ENCODE results near the gene NPHS1.

Gene NPHS1, protein sequence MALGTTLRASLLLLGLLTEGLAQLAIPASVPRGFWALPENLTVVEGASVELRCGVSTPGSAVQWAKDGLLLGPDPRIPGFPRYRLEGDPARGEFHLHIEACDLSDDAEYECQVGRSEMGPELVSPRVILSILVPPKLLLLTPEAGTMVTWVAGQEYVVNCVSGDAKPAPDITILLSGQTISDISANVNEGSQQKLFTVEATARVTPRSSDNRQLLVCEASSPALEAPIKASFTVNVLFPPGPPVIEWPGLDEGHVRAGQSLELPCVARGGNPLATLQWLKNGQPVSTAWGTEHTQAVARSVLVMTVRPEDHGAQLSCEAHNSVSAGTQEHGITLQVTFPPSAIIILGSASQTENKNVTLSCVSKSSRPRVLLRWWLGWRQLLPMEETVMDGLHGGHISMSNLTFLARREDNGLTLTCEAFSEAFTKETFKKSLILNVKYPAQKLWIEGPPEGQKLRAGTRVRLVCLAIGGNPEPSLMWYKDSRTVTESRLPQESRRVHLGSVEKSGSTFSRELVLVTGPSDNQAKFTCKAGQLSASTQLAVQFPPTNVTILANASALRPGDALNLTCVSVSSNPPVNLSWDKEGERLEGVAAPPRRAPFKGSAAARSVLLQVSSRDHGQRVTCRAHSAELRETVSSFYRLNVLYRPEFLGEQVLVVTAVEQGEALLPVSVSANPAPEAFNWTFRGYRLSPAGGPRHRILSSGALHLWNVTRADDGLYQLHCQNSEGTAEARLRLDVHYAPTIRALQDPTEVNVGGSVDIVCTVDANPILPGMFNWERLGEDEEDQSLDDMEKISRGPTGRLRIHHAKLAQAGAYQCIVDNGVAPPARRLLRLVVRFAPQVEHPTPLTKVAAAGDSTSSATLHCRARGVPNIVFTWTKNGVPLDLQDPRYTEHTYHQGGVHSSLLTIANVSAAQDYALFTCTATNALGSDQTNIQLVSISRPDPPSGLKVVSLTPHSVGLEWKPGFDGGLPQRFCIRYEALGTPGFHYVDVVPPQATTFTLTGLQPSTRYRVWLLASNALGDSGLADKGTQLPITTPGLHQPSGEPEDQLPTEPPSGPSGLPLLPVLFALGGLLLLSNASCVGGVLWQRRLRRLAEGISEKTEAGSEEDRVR (N-terminal part only)

DNA sequence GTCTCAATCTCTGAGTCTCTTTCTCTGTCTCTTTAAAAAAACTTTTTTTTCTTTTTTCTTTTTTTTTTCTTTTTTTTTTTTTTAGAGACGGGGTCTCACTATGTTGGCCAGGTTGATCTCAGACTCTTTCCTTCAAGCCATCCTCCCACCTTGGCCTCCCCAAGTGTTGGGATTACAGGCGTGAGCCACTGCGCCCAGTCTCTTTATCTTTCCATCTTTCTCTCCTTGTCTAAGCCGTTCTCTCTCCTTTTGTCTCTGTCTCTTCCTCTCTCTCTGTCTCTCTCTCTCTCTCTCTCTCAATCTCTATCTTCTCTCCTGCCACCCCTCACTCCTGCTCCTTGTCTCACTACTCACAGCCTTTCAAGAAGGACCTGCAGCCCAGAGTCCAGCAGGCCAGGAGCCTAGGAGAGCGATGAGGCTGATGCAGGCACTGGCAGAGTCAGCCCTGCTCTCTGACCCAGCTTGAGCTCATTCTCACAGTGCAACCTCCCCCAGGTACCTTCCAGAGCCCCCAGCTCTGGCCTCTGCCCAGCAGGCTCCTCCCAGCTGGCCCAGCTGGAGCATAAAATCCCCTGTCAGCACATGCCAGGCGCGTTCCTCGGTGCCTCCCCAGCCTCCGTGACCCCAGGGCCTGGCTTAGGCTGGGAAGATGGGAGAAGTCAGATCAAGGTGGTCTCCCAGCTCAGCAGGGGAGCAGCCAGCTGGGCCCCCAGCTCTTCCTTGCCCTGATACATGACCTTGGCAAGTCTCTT, at the start of gene NPHS1:
NPHS1 (minus strand) TSS at position 476 of the 752 bp plus-strand sequence. CDS start 667 bp downstream, outside the sequence.
- H3K4me3 ChIP-seq (ENCODE audit: low read depth, low read length), result no peak within 1 kb of the TSS
- in situ Hi-C loops (cut with HindIII; ENCODE audit: low sequenced_read_pairs), result loop anchor here (5.0 kb wide), 1 partner anchor 50 kb away; the partner anchor contains the start of genes HCST and NFKBID
- no peak for DNase-seq (ENCODE audit: low read depth)
- TF ChIP-seq CTCF (IDR thresholded peaks at IDR 0.05; ENCODE audit: low read depth, low read length, missing control alignments), result no peak

- DNase-seq (ENCODE audit: low read depth), result no peak
- TF ChIP-seq CTCF (IDR thresholded peaks at IDR 0.05; ENCODE audit: low read depth, low read length, missing control alignments), result no peak
- in situ Hi-C loops (cut with HindIII; ENCODE audit: low sequenced_read_pairs), result loop anchor here (5.0 kb wide), 1 partner anchor 49 kb away; the partner anchor contains the start of gene NPHS1
- peak overlapping the region; percentile 72 for H3K4me3 ChIP-seq (ENCODE audit: low read depth, low read length)
Observed at GRCh38 chr19:35901055-35901644, 48.8 kb upstream of the NPHS1 start.

DNA sequence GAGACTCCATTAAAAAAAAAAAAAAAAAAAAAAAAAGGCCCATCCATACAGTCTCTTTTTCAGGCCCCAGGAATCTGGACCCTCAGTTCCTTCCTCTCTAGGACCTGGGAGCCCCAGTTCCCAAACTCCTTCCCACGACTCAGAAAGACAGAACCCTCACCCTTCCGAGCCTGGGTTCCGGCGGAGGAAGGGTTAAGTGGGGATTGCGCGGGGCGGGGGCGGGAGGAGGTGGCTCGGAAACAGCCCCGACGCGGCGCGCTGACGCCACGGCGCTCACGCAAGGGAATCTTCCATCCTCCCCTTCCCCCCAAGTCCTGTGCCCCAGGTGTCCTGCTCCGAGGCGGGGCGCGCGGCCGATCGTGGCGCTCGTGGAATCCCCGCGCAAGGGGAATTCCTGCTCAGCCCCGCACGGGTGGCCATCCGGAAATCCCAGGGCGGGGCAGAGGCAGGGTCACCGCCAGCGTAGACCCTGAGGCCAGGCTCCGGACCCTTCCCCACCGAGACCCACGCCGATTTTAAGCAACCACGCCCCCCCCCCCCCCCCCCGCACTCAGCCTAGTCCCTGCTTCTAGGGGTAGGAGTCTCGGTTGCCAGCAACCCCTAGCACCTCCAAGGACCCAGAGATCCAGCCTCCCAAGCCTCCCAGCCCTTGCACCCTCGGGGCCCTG, 47.4 kb upstream of the NPHS1 start:
- in situ Hi-C loops (cut with HindIII; ENCODE audit: low sequenced_read_pairs), result loop anchor here (5.0 kb wide), 1 partner anchor 47 kb away; the partner anchor contains the start of gene NPHS1
- DNase-seq (ENCODE audit: low read depth), result peak; percentile 33
- TF ChIP-seq CTCF (IDR thresholded peaks at IDR 0.05; ENCODE audit: low read depth, low read length, missing control alignments), result no peak
- peak overlapping the region; percentile 72 for H3K4me3 ChIP-seq (ENCODE audit: low read depth, low read length)

GRCh38 chr19:35898499-35898809, 46.1 kb upstream of the NPHS1 start:
- TF ChIP-seq CTCF (IDR thresholded peaks at IDR 0.05; ENCODE audit: low read depth, low read length, missing control alignments), result no peak
- in situ Hi-C loops (cut with HindIII; ENCODE audit: low sequenced_read_pairs), result no loop called here
- H3K4me3 ChIP-seq (ENCODE audit: low read depth, low read length), result peak overlapping the region; percentile 72
- DNase-seq (ENCODE audit: low read depth), result no peak

- TF ChIP-seq CTCF (IDR thresholded peaks at IDR 0.05; ENCODE audit: low read depth, low read length, missing control alignments), result no peak
- in situ Hi-C loops (cut with HindIII; ENCODE audit: low sequenced_read_pairs), result no loop called here
- no peak for DNase-seq (ENCODE audit: low read depth)
Observed at GRCh38 chr19:35897706-35898451, 45.6 kb upstream of the NPHS1 start.

More at GRCh38 chr19:35897706-35898451, 45.6 kb upstream of the NPHS1 start:
- peak overlapping the region; percentile 72 for H3K4me3 ChIP-seq (ENCODE audit: low read depth, low read length)
